Ovary (tissue), 9 donors: Measurements from ENCODE around the gene GPM6B. TPM values are rescaled to one million over a fixed set of nuclear protein-coding genes. Genes with fewer than 3 reads are reported as not detected.

Experiments
- DNase-seq, 5 donors: peaks; one replicate each; pipeline ENCODE4 v3.0.0-alpha.2; 2019 to 2020
- H3K27ac ChIP-seq, 2 donors: fragments of 200-600 bp; one replicate each; pipeline versions ENCODE4 v1.5.1 to v1.8.0; 2019 to 2022
- H3K27me3 ChIP-seq: fragments of 200-600 bp; one replicate; pipeline ENCODE4 v1.8.0; 2022
- H3K36me3 ChIP-seq: fragments of 200-600 bp; sonication (generic); one replicate; pipeline ENCODE4 v1.5.1; 2019
- H3K4me1 ChIP-seq: one replicate; pipeline ENCODE4 v1.8.1; 2013; ENCODE audit warnings: mild to moderate bottlenecking, moderate library complexity; ENCODE audit not compliant: insufficient read depth
- H3K4me3 ChIP-seq: fragments of 200-600 bp; sonication (generic); one replicate; pipeline ENCODE4 v1.5.1; 2017
- H3K9me3 ChIP-seq, 2 donors: fragments of 200-600 bp in 1 of 2; sonication (generic) in 1 of 2; one replicate each; pipeline versions ENCODE4 v1.5.1 to v1.8.1; 2013 to 2019; ENCODE audit warnings: mild to moderate bottlenecking in 1 of 2, moderate library complexity in 1 of 2
- CTCF ChIP-seq, 3 donors: fragments of 450-650 bp in 2 of 3; fragments of 200-600 bp in 1 of 3; IDR thresholded peaks; one replicate each; pipeline versions ENCODE4 v1.5.1 to v1.8.0; 2016 to 2022; ENCODE audit warnings: antibody characterized with exemption in 3 of 3, mild to moderate bottlenecking in 1 of 3
- EP300 ChIP-seq: sonication (generic); formaldehyde crosslinking; IDR thresholded peaks from one replicate; pipeline ENCODE4 v1.6.1; 2017; ENCODE audit warnings: antibody characterized with exemption
- POLR2A ChIP-seq: fragments of 450-650 bp; IDR thresholded peaks from one replicate; pipeline ENCODE4 v1.6.1; 2017; ENCODE audit warnings: antibody characterized with exemption, mild to moderate bottlenecking, moderate library complexity
- WGBS, 3 donors: extraction: QIAGEN DNeasy Blood & Tissue Kit in 1 of 3; methylation state at CpG; one replicate each; pipeline versions ENCODE4 v1.1.5 to v1.1.7; 2013 to 2017; 5-methylcytosine and 5-hydroxymethylcytosine counted together
- intact Hi-C, 4 donors: fragments of 100-400 bp; cut with DNase I; formaldehyde crosslinking; loops; one replicate each; pipeline versions ENCODE4 v1.11.0 to v1.15.1; 2022 to 2023
- polyA plus RNA-seq, 2 donors: library from polyadenylated mRNA; stranded (reverse); fragments of 200-250 nt in 1 of 2; fragments of 350-450 nt in 1 of 2; fragmentation: Illumina TruSeq in 1 of 2; extraction: RNeasy Lipid Tissue Mini Kit (QIAGEN cat#74804) in 1 of 2; gene quantifications; one replicate each; pipeline ENCODE4 v1.2.3, GENCODE V29; 2013 to 2014
- total RNA-seq, 7 donors: library from RNA; depleted of rRNA in 2 of 7; stranded (reverse); fragments of >200 nt in 2 of 7; fragmentation: NEBNext Ultra II Directional in 3 of 7; extraction: Animal tissue kit (Norgen Biotek cat#: 25700) in 3 of 7; gene quantifications; one replicate each; pipeline versions ENCODE4 v1.1.0 to v1.2.4, GENCODE V29; 2016 to 2023
- donor health status: DM: no; HTN: no; CAD: no; lungs with moderate emphysema.
- donor health status: DM: no; HTN: no; CAD: no.
- donor health status: Bipolar disorder and iron deficiency.
- donor health status: DM: yes; HTN: yes; CAD: no.
- donor health status: DM: no; HTN: no; CAD: no.
- donor health status: DM: yes; HTN: yes; CAD: no.

The GPM6B gene
- total and polyA plus RNA-seq, 9 donors: 1.00 to 9.4 (median 4.2) TPM

GRCh38 chrX:13852001-13852695, 35.3 kb upstream of the GPM6B start:
- TF ChIP-seq CTCF (IDR thresholded peaks at IDR 0.05) (no peak), EP300 (no peak)

GRCh38 chrX:13845721-13846378, 29.0 kb upstream of the GPM6B start:
- intact Hi-C loops: no loop called here
- Histone ChIP-seq H3K27ac (no peak overlapping the region), H3K27me3 (no peaks in the 10 kb centered on the region), H3K4me1 (no peaks in the 10 kb centered on the region), H3K9me3 (no peaks in the 10 kb centered on the region), H3K4me3 (no peak overlapping the region), H3K36me3 (no peaks in the 10 kb centered on the region)
- TF ChIP-seq POLR2A (no peak), CTCF (IDR thresholded peaks at IDR 0.05) (no peak), EP300 (no peak)
- 49 to 52% (median 52%) methylated on average over 8 of the region's 8 CpGs for WGBS, 3 donors
- no peak for DNase-seq

More at GRCh38 chrX:13852001-13852695, 35.3 kb upstream of the GPM6B start:
- intact Hi-C loops: no loop called here
- Histone ChIP-seq H3K4me1 (no peaks in the 10 kb centered on the region), H3K4me3 (no peak overlapping the region), H3K27ac (no peak overlapping the region), H3K36me3 (no peaks in the 10 kb centered on the region), H3K9me3 (no peaks in the 10 kb centered on the region), H3K27me3 (no peaks in the 10 kb centered on the region)
- 59 to 66% (median 63%) methylated on average over 4 of the region's 4 CpGs for WGBS, 3 donors
- no peak for DNase-seq

GRCh38 chrX:13843150-13843721, 26.3 kb upstream of the GPM6B start:
- 78 to 86% (median 78%) methylated on average over 1 of the region's 1 CpG for WGBS, 3 donors
- H3K4me3 ChIP-seq: no peak overlapping the region
- no peaks in the 10 kb centered on the region for H3K9me3 ChIP-seq
- intact Hi-C loops: no loop called here
- no peaks in the 10 kb centered on the region for H3K27me3 ChIP-seq
- no peaks in the 10 kb centered on the region for H3K36me3 ChIP-seq
- H3K4me1 ChIP-seq: no peaks in the 10 kb centered on the region
- DNase-seq: no peak
- no peak overlapping the region for H3K27ac ChIP-seq
- TF ChIP-seq CTCF (IDR thresholded peaks at IDR 0.05) (no peak), EP300 (no peak), POLR2A (no peak)

- DNase-seq: no peak
- Histone ChIP-seq H3K27me3 (no peaks in the 10 kb centered on the region), H3K36me3 (no peaks in the 10 kb centered on the region), H3K27ac (no peak overlapping the region), H3K9me3 (no peaks in the 10 kb centered on the region), H3K4me1 (no peaks in the 10 kb centered on the region), H3K4me3 (no peak overlapping the region)
- intact Hi-C loops: no loop called here
- WGBS, 3 donors: 75 to 85% (median 78%) methylated on average over 7 of the region's 7 CpGs
- TF ChIP-seq EP300: no peak
- no peak for TF ChIP-seq CTCF (IDR thresholded peaks at IDR 0.05)
- TF ChIP-seq POLR2A: no peak
These were observed 23.2 kb upstream of the GPM6B start for GRCh38 chrX:13840121-13840520.
